HG03378 (cell line): ENCODE data around the gene IER5.

Experiments
- ATAC-seq: cut with Tn5 transposase; IDR thresholded peaks from one replicate; pipeline ENCODE4 v1.9.1; 2021; ENCODE audit warnings: mild to moderate bottlenecking, moderate library complexity; ENCODE audit not compliant: unreplicated experiment

IER5 gene

DNA sequence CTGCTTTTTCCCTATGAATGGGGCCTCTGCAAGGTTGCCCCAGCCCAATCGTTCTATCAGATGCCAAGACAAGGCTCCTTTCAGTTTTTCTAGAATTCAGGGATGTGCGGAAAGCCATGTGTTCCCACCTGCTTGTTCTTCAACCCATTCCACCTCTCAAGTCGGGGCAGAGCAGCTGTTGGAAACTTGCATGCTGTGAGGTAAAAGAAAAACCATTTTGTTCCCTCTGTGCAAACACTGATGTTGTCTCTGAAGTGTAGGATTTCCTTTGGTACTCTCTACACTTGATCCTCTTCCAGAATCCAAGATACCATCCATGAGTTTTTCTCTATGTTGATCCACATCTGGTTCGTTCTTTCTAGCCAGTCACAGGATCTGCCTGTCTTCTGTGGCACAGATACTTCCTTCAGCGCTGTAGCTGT is 7.3 kb downstream of the IER5 start:
- no peak for ATAC-seq

DNA sequence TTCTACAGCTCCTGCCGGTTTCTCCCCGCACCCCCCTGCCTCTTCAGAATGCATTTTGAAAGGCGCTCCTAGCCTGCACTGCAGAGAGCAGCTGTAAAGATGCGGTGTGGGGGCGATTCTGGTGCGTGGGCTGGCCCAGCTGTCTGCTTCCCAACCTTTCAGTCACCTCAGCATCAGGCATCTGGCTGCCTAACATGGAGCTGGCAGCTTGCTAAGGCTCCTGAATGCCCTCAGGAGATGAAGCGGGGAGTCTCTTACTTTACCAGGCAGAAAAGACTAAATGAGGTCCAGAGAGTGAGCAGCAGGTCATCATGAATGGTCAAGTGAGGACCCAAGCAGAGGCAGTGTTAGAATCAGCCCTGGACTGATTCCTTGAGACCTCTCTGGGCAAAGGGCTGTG is 8.7 kb downstream of the IER5 start:
- ATAC-seq, result no peak

GRCh38 chr1:181099152-181100014 is 10.9 kb downstream of the IER5 start:
- ATAC-seq, result peak; percentile 68

- ATAC-seq, result no peak
These were observed 11.8 kb downstream of the IER5 start for GRCh38 chr1:181100015-181100905.

GRCh38 chr1:181100934-181101333 is 12.4 kb downstream of the IER5 start:
- no peak for ATAC-seq

- no peak for ATAC-seq
These were observed 13.2 kb downstream of the IER5 start for GRCh38 chr1:181101581-181102226.

DNA sequence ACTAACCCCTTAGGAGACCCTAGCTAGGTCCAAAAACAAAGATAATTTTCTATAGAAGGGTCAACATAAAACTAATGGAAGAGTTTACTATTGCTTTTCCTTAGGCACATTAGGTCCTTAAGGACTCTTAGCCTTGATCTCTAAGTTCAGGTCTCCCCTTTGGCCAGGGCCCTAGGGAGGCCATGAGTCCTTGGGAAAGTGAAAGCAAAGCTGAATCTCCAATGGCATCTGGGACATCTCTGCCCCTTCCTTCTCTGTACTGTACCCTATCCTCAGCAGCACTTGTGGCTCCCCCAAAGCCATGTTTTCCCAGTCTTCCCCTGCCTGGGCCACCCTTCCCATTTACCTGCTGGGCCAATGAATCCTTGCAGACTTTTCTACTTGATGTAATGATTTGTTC is 14.3 kb downstream of the IER5 start:
- no peak for ATAC-seq

DNA sequence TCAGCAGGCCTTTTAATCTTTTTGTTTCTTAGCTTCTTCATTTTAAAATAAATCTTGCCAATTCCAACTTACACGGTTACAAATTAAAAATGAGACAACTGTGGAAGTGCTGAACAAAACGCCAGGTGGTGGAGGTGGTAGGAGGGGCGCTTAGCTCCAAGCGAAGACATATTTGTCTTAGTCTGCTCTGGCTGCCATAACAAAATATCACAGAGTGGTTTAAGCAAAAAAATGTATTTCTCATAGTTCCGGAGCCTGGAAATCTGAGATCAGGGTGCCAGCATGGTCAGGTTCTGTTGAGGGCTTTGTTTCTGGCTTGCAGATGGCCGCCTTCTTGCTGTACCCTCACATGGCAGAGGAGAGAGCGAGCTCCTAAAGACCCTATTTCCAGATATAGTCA is 14.9 kb downstream of the IER5 start:
- no peak for ATAC-seq

- no peak for ATAC-seq
These were observed 15.7 kb downstream of the IER5 start for GRCh38 chr1:181104042-181104789.

DNA sequence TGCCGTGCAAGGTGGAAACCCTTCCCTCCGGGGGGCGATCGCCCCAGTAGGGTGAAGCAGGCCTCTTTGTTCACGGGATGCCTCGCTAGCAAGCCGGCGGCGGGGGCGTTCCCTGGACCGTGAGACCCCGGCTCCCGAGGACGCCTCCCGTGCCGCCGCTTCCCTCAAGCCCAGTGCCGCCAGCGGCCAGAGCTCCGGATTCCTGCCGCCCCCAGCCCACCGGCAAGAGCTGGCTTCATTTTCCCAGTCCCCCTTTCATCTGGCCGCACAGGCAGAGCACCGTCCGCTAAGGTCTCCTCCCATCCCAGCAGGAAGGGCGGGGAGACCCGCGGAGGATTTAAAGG is 16.3 kb downstream of the IER5 start:
- ATAC-seq, result no peak

GRCh38 chr1:181105134-181106021 is 16.9 kb downstream of the IER5 start:
- ATAC-seq, result peak; percentile 31

DNA sequence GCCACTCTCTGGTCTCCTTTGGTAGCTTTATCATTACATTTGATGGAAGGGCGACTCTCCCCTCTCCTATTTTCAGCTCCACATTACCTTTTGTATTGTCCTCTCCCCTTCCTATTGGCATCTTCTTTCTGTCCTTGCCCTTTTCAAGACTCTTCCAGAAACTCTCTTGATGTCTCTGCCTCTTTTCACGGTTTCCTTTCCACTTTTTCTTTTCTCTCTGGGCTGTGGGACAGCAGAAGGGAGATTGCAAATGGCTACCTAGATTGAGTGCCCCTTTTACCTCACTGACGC is 17.5 kb downstream of the IER5 start:
- ATAC-seq, result no peak

DNA sequence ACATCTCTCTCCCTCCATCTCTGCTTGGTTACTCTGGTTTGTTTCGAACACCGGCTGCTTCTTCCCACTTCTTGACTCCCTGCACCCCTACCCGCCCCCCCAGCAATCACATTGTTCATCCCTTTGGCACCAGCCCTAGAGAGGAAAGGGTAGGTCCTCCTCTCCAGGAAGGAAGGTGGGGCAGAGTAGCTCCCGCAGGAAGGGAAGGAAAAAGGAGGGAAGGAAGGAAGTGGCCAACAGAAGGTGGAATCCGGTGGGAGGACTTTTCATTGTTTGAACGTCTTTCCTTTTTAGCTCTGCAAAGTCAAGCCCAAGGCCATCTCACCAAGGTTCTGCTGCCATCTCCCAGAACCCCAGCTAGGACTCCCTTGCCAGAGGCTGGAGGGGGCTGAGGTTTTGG is 18.0 kb downstream of the IER5 start:
- ATAC-seq, result no peak

DNA sequence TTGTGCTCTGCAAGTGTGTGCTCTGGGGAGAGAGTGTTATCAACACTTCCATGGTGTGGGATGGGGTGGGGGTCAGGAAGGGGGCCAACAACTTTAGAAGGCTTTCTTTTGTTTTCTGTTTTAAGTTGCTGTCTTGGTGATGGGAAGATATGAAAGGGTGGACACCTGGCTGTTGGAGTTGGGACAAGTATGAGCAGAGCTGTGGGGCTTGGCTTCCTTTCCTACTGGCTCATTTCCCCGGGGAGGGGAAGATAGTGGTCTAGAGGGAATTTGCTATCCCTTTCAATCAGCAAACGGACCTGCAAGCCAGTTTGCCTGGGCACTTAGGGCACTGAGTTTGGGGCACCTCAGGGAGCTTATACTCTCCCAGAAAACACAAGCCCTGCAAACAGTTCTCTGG is 19.2 kb downstream of the IER5 start:
- no peak for ATAC-seq

DNA sequence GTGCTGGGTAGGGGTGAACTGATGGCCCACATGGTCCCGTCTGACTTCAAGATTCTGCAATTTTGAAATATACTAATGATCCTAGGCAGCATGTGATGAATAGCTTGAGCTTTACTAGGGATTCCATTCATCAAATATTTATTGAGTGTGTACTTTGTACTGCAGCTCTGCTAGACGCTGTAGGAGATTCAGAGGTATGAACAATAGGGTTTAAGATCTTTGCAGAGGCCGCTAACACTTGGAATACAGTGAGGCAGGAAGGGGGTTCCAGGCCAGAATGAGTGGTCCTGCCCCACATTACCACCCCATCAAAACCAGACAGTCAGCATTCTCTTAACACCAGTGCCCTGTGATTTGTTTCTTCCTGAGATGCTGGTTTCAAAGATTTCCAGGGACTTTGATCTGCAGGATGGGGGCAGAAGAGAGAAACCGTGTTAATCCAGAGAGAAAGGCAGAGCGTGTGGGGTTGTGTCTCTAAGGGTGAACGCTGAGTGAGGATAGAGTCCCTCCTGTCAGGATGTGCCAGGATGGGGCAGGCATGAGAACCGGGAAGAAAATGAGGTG is 19.9 kb downstream of the IER5 start:
- no peak for ATAC-seq

GRCh38 chr1:181110013-181110412 is 21.5 kb downstream of the IER5 start:
- ATAC-seq, result no peak

DNA sequence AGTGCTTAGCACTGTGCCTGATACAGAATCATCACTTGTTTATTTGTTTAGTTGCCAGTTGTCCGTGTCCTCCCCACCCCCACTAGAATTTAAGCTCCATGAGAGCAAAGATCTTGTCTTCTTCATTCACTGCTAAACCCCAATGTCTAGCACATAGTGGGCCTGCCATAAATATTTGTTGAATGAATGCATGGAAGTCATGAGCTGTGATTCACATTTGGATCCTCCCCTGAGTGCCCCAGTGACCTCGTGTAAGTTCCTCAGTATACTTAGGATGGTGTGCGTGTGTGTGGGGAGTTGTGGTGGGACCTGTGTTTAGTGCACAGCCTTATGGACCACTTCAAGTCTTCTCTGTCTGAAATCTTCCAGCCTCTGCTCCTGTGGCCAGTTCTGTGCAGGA is 23.1 kb downstream of the IER5 start:
- ATAC-seq, result no peak

DNA sequence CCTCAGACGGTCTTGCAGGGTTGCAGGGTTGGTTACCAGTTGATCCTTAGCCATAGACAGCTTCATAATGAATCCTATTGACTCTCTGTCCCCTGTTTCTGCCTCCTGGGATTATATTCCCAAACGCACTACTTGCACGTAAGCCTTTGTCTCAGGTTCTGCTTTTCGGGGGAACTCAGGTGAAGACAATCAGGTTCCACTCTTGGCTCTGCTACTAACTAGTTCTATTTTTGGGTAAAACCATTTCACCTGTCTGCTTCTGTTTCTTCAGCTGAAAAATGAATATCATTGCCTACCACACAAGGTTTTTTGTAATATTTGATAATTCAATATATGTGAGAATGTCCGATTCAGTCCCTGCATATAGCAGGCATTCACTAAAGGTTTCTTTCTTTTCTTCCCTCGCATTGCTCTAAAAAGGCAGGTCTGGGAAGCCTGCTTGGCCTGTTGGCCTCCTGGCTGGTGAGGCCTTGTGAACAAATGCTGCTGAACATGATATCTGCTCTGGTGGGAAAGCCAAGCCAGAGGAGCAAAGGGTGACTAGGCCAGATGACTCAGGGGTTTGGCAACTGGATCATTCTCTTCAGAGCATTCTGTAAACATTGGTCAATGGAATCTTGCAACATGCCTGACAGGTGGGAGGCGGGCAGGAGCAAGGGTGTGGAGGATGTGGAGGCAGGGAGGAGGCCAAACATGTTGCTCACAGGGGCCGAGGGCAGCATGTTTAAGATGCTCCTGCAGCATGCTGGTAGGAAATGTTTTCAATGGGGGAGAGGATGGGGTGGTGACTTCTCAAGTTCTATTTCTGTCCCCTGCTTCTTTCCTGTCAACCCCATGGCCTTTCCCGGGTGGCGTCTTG is 23.8 kb downstream of the IER5 start:
- ATAC-seq, result no peak
